HepG2 (cell line): ENCODE results near the gene USP1. TPM values are rescaled to one million over a fixed set of nuclear protein-coding genes. Genes with fewer than 3 reads are reported as not detected.

Experiments
- BCL6 ChIP-seq: IDR thresholded peaks from 2 replicates; pipeline ENCODE4 v1.6.1; 2016; ENCODE audit warnings: missing genetic modification reagents, missing compliant biosample characterization
- ETV5 ChIP-seq: IDR thresholded peaks from 2 replicates; pipeline ENCODE4 v1.6.1; 2018; ENCODE audit warnings: missing biosample characterization, missing genetic modification reagents, inconsistent platforms, borderline replicate concordance
- HDAC2 ChIP-seq: sonication (generic); formaldehyde crosslinking; IDR thresholded peaks from 2 replicates; pipeline ENCODE4 v1.4.0; 2020; ENCODE audit warnings: missing genetic modification reagents
- ZFX ChIP-seq: sonication (generic); formaldehyde crosslinking; IDR thresholded peaks from 2 replicates; pipeline ENCODE4 v1.4.0; 2020; ENCODE audit warnings: mild to moderate bottlenecking, low read depth, missing genetic modification reagents, moderate library complexity
- polyA plus RNA-seq, 8 experiments: library from polyadenylated mRNA; depleted of rRNA in 3 of 8; stranded (reverse) in 7 of 8; unstranded in 1 of 8; fragments of >200 nt; fragmentation: Illumina TruSeq in 4 of 8; extraction: Trizol in 4 of 8; gene quantifications; 2 replicates each; pipeline versions ENCODE4 v1.2.1 to v1.2.3, GENCODE V29; 2011 to 2016; ENCODE audit warnings: low read depth in 4 of 8, missing spikeins in 1 of 8, mixed read lengths in 1 of 8; ENCODE audit not compliant: insufficient read depth in 1 of 8
- total RNA-seq, 5 experiments: library from RNA; depleted of rRNA; stranded (reverse); fragments of >200 nt; fragmentation: Illumina TruSeq; extraction: Trizol; gene quantifications; 2 replicates each; pipeline ENCODE4 v1.2.3, GENCODE V29; 2016; ENCODE audit warnings: low read depth in 1 of 5
- TF ChIP-seq, protein P1 (sequence below): sonication (generic); formaldehyde crosslinking; IDR thresholded peaks from 2 replicates; pipeline ENCODE4 v1.4.0; 2020; ENCODE audit warnings: low read depth, mild to moderate bottlenecking, missing genetic modification reagents
- TF ChIP-seq, protein P2 (sequence below): sonication (generic); formaldehyde crosslinking; IDR thresholded peaks from 2 replicates; pipeline ENCODE4 v1.4.0; 2020; ENCODE audit warnings: mild to moderate bottlenecking, missing genetic modification reagents
- TF ChIP-seq, protein P3 (sequence below): sonication (generic); formaldehyde crosslinking; IDR thresholded peaks from 2 replicates; pipeline ENCODE4 v1.5.0; 2020; ENCODE audit warnings: missing genetic modification reagents
- TF ChIP-seq, protein P4 (sequence below): sonication (generic); formaldehyde crosslinking; IDR thresholded peaks from 2 replicates; pipeline ENCODE4 v1.4.0; 2020; ENCODE audit warnings: mild to moderate bottlenecking, missing genetic modification reagents
- TF ChIP-seq, protein P5 (sequence below): IDR thresholded peaks from 2 replicates; pipeline ENCODE4 v1.6.1; 2016

USP1 gene
- total and polyA plus RNA-seq, 2 of the 13 experiments (the other 11 are each of a cell fraction or from before 2014, with no cell fraction given): 9.0 to 64.6 TPM

DNA sequence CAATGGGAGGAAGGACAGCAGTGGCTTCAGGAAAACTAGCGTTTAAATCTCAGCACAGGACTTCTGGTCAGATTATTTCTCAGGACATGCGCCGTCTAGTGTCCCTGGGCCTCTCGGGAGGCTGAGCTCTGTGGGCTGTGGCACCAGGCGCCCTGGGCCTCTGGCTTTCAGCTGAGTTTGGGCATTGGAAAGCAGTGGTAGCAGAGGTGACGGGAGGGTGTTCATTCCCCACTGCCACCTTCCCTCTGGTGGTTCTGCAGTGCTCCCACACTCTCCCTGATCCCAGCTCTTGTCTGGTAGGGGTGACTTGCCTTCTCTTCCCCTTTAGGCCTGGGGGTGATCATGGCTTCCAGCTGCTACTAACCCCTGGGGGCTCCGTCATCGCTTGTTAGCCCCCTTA is 42.2 kb upstream of the USP1 start (continued):
- TF ChIP-seq, protein P1, sequence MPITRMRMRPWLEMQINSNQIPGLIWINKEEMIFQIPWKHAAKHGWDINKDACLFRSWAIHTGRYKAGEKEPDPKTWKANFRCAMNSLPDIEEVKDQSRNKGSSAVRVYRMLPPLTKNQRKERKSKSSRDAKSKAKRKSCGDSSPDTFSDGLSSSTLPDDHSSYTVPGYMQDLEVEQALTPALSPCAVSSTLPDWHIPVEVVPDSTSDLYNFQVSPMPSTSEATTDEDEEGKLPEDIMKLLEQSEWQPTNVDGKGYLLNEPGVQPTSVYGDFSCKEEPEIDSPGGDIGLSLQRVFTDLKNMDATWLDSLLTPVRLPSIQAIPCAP (CRISPR knock-in tag): no peak
- TF ChIP-seq, protein P2, sequence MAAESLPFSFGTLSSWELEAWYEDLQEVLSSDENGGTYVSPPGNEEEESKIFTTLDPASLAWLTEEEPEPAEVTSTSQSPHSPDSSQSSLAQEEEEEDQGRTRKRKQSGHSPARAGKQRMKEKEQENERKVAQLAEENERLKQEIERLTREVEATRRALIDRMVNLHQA (CRISPR knock-in tag): no peak
- no peak for TF ChIP-seq BCL6 (CRISPR knock-in tag)
- TF ChIP-seq ZFX (CRISPR knock-in tag): no peak
- TF ChIP-seq, protein P3, sequence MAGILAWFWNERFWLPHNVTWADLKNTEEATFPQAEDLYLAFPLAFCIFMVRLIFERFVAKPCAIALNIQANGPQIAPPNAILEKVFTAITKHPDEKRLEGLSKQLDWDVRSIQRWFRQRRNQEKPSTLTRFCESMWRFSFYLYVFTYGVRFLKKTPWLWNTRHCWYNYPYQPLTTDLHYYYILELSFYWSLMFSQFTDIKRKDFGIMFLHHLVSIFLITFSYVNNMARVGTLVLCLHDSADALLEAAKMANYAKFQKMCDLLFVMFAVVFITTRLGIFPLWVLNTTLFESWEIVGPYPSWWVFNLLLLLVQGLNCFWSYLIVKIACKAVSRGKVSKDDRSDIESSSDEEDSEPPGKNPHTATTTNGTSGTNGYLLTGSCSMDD (CRISPR knock-in tag): no peak
- TF ChIP-seq HDAC2 (CRISPR knock-in tag): no peak
- TF ChIP-seq ETV5 (CRISPR knock-in tag): no peak
- TF ChIP-seq, protein P4, sequence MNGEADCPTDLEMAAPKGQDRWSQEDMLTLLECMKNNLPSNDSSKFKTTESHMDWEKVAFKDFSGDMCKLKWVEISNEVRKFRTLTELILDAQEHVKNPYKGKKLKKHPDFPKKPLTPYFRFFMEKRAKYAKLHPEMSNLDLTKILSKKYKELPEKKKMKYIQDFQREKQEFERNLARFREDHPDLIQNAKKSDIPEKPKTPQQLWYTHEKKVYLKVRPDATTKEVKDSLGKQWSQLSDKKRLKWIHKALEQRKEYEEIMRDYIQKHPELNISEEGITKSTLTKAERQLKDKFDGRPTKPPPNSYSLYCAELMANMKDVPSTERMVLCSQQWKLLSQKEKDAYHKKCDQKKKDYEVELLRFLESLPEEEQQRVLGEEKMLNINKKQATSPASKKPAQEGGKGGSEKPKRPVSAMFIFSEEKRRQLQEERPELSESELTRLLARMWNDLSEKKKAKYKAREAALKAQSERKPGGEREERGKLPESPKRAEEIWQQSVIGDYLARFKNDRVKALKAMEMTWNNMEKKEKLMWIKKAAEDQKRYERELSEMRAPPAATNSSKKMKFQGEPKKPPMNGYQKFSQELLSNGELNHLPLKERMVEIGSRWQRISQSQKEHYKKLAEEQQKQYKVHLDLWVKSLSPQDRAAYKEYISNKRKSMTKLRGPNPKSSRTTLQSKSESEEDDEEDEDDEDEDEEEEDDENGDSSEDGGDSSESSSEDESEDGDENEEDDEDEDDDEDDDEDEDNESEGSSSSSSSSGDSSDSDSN (CRISPR knock-in tag): no peak
- TF ChIP-seq, protein P5, sequence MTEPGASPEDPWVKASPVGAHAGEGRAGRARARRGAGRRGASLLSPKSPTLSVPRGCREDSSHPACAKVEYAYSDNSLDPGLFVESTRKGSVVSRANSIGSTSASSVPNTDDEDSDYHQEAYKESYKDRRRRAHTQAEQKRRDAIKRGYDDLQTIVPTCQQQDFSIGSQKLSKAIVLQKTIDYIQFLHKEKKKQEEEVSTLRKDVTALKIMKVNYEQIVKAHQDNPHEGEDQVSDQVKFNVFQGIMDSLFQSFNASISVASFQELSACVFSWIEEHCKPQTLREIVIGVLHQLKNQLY (CRISPR knock-in tag): no peak
